ENCODE measurements around the gene POLR2E. TPM values are rescaled to one million over a fixed set of nuclear protein-coding genes. Genes with fewer than 3 reads are reported as not detected.

The POLR2E gene
- total and polyA plus RNA-seq, 2 experiments from 2014 or later: 172 to 336 TPM

DNA sequence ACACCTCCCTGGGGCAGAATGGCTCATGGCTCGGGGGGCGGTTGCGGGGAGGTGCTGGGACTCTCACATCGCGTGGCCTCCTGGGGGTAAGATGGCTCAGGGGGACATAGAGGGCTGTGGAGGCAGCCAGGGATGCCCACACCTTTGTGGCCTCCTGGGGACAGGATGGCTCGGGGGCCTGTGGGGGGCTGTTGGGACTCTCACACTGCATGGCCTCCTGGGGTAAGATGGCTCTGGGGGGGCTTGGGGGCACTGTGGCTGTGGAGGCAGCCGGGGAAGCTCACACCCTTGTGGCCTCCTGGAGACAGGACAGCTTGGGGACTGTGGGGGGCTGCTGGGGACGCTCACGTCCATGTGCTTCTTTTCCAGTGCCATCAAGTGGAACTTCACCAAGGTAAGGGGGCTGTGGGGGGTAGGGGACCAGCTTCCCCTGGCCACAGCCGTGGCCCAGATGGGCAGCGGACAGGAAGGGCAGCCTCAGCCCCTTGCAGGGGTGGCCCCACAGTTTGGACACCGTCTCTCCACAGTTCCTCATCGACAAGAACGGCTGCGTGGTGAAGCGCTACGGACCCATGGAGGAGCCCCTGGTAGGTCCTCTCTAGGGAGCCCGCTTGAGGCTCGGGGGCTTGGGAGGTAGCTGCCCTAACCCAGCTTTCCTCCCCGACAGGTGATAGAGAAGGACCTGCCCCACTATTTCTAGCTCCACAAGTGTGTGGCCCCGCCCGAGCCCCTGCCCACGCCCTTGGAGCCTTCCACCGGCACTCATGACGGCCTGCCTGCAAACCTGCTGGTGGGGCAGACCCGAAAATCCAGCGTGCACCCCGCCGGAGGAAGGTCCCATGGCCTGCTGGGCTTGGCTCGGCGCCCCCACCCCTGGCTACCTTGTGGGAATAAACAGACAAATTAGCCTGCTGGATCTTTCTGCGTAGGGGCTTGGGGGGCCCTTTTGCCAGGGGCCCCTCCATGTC is 11.0 kb upstream of the POLR2E start:
- Histone ChIP-seq H3K27me3 (replicated peaks; ENCODE audit: insufficient read depth) (no peaks in the 10 kb centered on the region), H3F3A (ENCODE audit: insufficient read depth) (peaks cover 20% of the 10 kb centered on the region; the same call in 1 of the 2 replicates), H3K4me1 (ENCODE audit: insufficient read depth) (peaks cover 19% of the 10 kb centered on the region), H3K4me2 (ENCODE audit: unreplicated experiment) (no peak overlapping the region), H4K20me1 (ENCODE audit: insufficient read depth) (no peaks in the 10 kb centered on the region), H3K27ac (no peak overlapping the region), H3K79me2 (ENCODE audit: insufficient read depth) (0 out of 2 replicates have a peak, but pooled peaks cover 5% of the 10 kb centered on the region), H3K9ac (peak overlapping the region; percentile 88; the same call in 1 of the 2 replicates), H3K9me3 (ENCODE audit: low read depth) (no peaks in the 10 kb centered on the region), H3K36me3 (ENCODE audit: low read depth) (no peaks in the 10 kb centered on the region; the same call in 1 of the 2 replicates), H3K4me3 (peak overlapping the region; percentile 71; the same call in 1 of the 2 replicates), H2AFZ (no peak overlapping the region), H3K9me2 (ENCODE audit: insufficient read depth) (no peaks in the 10 kb centered on the region)
- in situ Hi-C loops (cut with MboI): no loop called here
- WGBS, 2 experiments (ENCODE audit: low coverage in 1 of 2, low lambda C conversion rate in 2 of 2, missing lambda C conversion rate in 2 of 2): 90 to 91% methylated on average over 28 to 32 of the region's 32 CpGs
- TF ChIP-seq EZH2phosphoT487 (IDR thresholded peaks at IDR 0.05; ENCODE audit: insufficient read depth, low read depth) (no peak), EZH2 (IDR thresholded peaks at IDR 0.05; ENCODE audit: insufficient read depth, poor library complexity, severe bottlenecking) (no peak)
- DNase-seq: peak; percentile 31

DNA sequence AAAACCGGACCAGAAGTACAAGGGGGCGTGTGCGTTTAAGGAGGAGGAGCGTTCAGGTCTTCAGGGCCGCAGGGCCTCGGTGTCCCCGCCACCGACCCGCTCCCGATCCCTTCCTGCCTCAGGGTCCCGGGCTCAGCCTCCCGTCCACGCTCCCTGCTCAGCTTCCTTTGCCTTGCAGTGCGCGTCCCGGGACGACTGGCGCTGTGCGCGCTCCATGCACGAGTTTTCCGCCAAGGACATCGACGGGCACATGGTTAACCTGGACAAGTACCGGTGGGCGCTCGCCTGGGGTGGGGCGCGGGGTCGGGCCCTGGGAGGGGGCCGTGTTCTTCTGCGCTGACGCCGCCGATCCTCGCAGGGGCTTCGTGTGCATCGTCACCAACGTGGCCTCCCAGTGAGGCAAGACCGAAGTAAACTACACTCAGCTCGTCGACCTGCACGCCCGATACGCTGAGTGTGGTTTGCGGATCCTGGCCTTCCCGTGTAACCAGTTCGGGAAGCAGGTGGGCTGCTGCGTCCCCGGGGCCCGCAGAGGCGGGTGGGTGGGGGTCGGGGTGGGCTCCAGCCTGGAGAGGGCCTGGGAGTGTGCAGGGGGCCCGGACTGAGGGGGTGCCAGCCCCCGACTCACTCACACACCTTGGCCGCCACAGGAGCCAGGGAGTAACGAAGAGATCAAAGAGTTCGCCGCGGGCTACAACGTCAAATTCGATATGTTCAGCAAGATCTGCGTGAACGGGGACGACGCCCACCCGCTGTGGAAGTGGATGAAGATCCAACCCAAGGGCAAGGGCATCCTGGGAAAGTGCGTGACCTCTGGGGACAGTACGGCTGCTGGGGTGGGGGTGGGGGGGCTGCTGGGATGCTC is 10.1 kb upstream of the POLR2E start:
- Histone ChIP-seq H3K9me3 (ENCODE audit: low read depth) (no peaks in the 10 kb centered on the region), H3K27me3 (replicated peaks; ENCODE audit: insufficient read depth) (no peaks in the 10 kb centered on the region), H3K4me1 (ENCODE audit: insufficient read depth) (peaks cover 19% of the 10 kb centered on the region), H2AFZ (no peak overlapping the region), H4K20me1 (ENCODE audit: insufficient read depth) (no peaks in the 10 kb centered on the region), H3F3A (ENCODE audit: insufficient read depth) (peaks cover 26% of the 10 kb centered on the region; the same call in 1 of the 2 replicates), H3K4me2 (ENCODE audit: unreplicated experiment) (peak overlapping the region; percentile 78), H3K9me2 (ENCODE audit: insufficient read depth) (no peaks in the 10 kb centered on the region), H3K27ac (peak overlapping the region; percentile 87), H3K36me3 (ENCODE audit: low read depth) (no peaks in the 10 kb centered on the region; the same call in 1 of the 2 replicates), H3K9ac (peak overlapping the region; percentile 88), H3K4me3 (peak overlapping the region; percentile 71), H3K79me2 (ENCODE audit: insufficient read depth) (0 out of 2 replicates have a peak, but pooled peaks cover 5% of the 10 kb centered on the region)
- in situ Hi-C loops (cut with MboI): no loop called here
- peak; percentile 72 for DNase-seq
- TF ChIP-seq EZH2 (IDR thresholded peaks at IDR 0.05; ENCODE audit: insufficient read depth, poor library complexity, severe bottlenecking): no peak
- TF ChIP-seq EZH2phosphoT487 (IDR thresholded peaks at IDR 0.05; ENCODE audit: insufficient read depth, low read depth): no peak
- WGBS, 2 experiments (ENCODE audit: low coverage in 1 of 2, low lambda C conversion rate in 2 of 2, missing lambda C conversion rate in 2 of 2): 15 to 20% methylated on average over 41 to 69 of the region's 69 CpGs

DNA sequence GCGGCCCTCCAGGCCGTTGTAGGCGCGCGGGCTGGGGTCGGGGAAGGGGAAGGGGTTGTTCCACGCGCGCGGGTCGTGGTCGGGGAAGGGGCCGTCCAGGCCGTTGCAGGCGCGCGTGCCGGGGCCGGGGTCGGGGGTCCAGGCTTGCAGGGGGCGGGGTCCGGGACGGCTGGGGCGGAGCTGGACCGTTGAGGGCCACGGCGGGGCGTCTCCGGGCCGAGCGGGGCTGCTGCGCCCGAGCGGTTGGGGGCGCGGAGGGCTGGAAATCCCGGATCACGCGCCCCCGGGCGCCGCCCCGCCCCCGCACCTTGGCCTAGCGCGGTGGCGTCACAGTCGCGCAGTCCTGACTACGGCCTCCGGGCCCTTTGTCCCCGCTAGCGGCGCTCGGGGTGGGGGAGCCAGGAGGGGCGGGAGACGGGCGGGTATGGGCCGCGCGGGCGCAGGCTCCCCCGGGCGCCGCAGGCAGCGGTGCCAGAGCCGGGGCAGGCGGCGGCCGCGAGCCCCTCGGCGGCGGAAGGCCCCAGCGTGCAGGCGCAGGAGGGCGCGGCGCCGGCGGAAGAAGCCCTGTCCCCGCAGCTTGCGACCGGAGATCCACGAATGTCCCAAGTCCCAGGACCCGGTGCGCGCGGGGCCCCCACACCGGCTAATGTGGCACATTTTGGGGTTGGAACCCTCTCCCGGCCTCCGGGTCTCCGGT is 9.3 kb upstream of the POLR2E start:
- peaks cover 33% of the 10 kb centered on the region for H3F3A ChIP-seq (ENCODE audit: insufficient read depth)
- H3K36me3 ChIP-seq (ENCODE audit: low read depth): no peaks in the 10 kb centered on the region; the same call in 1 of the 2 replicates
- H3K9me2 ChIP-seq (ENCODE audit: insufficient read depth): no peaks in the 10 kb centered on the region
- peak overlapping the region; percentile 78 for H3K4me2 ChIP-seq (ENCODE audit: unreplicated experiment)
- peak; percentile 89 for DNase-seq
- H3K27ac ChIP-seq: peak overlapping the region; percentile 87
- no peaks in the 10 kb centered on the region for H3K9me3 ChIP-seq (ENCODE audit: low read depth)
- in situ Hi-C loops (cut with MboI): no loop called here
- peak overlapping the region; percentile 88 for H3K9ac ChIP-seq
- no peaks in the 10 kb centered on the region for H4K20me1 ChIP-seq (ENCODE audit: insufficient read depth)
- 0 out of 2 replicates have a peak, but pooled peaks cover 5% of the 10 kb centered on the region for H3K79me2 ChIP-seq (ENCODE audit: insufficient read depth)
- 2% methylated on average over 34 to 56 of the region's 93 CpGs for WGBS, 2 experiments (ENCODE audit: low coverage in 1 of 2, low lambda C conversion rate in 2 of 2, missing lambda C conversion rate in 2 of 2)
- no peaks in the 10 kb centered on the region for H3K27me3 ChIP-seq (replicated peaks; ENCODE audit: insufficient read depth)
- peaks cover 23% of the 10 kb centered on the region for H3K4me1 ChIP-seq (ENCODE audit: insufficient read depth)
- peak overlapping the region; percentile 71 for H3K4me3 ChIP-seq
- no peak overlapping the region for H2AFZ ChIP-seq
- TF ChIP-seq EZH2 (IDR thresholded peaks at IDR 0.05; ENCODE audit: insufficient read depth, poor library complexity, severe bottlenecking) (no peak), EZH2phosphoT487 (IDR thresholded peaks at IDR 0.05; ENCODE audit: insufficient read depth, low read depth) (no peak)
